Endothelial cell of hepatic sinusoid (primary cell): ENCODE measurements around the gene MRNIP.
"Not testable (repeated sequence)": the region's sequence is repeated elsewhere in the genome, so short reads cannot be mapped to it uniquely, and the experiment has no call there.

Experiments used
- in situ Hi-C: cut with HindIII; loops from 2 replicates; pipeline ENCODE4 v1.10.0; 2017; ENCODE audit warnings: low sequenced_read_pairs

Gene MRNIP

DNA sequence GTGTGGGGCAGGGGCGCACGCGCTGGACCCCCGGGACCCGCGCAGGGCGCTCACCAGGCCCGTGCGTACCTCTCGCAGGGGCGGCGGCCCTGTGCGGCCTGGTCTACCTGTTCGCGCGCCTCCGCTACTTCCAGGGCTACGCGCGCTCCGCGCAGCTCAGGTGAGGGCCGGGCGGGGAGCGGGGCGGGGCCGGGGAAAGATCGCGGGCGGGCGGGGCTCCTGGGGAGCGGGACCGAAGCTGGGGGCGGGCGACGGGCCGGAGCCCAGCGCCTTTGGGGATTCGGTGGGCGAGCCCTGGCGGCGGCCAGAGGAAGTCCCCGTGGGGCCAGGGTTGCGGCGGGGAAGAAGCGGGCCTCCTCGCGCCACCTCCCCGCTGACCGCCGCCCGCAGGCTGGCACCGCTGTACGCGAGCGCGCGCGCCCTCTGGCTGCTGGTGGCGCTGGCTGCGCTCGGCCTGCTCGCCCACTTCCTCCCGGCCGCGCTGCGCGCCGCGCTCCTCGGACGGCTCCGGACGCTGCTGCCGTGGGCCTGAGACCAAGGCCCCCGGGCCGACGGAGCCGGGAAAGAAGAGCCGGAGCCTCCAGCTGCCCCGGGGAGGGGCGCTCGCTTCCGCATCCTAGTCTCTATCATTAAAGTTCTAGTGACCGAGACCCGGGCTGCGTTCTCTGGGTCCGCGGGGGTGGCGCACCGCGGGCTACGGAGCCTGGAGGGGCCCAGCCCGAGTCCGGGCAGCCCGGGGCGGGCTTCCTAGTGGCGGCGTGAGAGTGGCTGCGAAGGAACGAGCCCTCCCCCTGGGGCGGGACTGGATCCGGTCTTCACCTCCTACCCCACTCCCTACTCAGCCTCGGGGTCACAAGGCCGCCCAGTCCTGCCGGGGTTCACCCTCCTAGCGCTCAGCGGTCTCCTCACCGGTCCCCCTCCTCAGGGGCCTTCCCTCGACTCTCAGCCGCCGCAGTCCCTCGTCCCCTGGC is 62.5 kb downstream of the MRNIP start:
- in situ Hi-C loops = no loop called here

DNA sequence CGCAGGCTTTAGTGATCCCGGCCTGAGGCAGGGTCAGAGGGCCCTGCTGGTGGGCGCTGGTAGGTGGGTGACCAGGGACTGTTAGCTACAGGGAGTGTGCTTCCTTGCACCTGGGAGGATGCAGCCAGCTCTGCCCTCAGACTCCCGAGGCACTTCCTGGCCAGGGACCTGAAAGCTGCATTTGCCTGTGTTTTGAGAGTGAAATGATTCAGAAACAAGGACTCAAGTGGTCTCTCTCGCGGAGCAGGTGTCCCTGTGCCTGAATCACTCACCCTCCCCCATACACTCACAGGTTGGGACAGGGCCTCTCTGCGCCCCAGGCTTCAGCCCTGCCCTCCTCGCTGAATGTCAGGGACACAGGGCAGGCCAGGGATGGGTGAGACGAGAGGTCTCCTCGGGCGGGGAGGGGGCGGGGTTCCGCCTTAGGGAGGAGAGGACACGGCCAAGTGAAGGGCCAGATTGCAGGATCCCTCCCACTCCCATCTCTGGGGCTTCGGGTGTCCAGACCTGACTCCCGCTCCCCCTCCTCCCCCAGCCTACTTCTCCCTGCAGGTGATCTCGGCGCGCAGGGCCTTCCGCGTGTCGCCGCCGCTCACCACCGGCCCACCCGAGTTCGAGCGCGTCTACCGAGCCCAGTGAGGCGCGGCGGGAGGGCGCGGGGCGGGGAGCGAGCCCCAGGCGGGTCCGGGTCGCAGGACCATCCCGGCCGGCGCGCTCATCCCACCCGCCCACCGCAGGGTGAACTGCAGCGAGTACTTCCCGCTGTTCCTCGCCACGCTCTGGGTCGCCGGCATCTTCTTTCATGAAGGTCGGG is 63.4 kb downstream of the MRNIP start:
- in situ Hi-C loops = no loop called here

DNA sequence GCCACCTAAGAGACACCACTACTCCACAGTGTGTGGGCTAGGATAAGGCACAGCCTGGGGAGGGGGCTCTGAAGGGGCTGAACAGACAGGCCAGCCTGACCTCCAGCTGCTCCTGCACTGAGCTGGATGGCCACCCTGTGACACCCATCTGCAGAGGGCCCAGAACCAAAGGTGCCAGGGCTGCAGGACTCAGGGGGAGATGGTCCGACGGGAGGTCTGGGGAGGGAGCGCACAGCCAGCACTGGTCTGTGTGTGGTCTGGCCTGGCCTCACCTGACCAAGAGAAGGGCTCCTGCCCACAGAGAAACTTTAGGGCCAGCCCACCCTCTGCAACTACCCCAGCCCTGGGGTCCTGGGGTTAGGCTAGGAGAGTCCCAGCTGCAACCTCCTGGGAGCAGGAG is 64.0 kb downstream of the MRNIP start:
- in situ Hi-C loops = no loop called here

DNA sequence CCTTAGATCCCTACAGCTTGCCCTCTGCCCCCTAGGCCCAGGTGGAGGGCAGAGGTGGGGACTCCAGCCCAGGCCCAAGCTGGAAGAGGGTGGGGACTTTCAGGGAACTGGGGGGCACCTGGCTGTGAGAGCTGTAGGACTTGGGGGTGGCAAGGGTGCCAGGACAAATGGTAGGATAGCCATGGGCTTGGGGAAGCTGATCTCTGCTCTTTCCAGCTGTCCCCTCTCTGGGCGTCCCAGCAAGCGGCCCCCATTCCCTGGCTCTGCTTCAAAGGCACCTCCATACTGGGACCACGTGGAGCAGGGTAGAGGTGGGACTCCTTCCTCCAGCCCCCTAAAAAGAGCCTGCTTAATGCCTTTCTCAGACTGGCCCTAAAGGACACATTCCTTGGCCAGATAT is 64.4 kb downstream of the MRNIP start:
- in situ Hi-C loops = no loop called here

DNA sequence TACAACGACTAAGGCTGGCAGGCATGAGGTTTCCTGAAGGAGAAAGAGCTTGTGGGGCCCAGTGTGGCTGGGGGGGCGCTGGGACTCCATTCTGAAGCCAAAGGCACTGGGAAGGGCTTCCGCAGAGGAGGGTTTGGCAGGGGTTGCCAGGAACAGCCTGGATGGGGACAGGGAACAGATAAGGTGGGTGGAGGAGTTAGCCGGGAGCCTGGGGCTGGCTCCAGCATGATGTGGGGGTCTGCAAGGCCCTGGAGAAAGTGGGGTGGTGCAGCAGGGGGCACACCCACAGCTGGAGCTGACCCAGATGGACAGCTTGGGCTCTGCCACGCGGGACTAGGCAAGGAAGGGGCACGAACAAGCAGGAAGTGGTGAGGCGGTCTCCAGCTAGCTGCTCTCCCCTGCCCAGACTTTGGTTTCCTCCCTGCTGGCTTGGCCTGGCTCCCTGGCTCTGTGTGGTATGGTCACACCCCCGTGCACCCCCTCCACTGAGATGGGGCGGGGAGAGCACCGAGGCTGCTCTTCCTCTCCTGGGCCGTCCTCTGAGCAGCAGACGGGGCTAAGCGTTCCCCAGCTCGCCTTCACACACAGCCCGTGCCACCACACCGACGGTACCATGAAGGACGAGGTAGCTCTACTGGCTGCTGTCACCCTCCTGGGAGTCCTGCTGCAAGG is 65.0 kb downstream of the MRNIP start, which contains the start of gene LTC4S:
LTC4S (plus strand) TSS at position 519 of the 672 bp plus-strand sequence; CDS start at position 614, 95 bp downstream.
- in situ Hi-C loops = no loop called here

DNA sequence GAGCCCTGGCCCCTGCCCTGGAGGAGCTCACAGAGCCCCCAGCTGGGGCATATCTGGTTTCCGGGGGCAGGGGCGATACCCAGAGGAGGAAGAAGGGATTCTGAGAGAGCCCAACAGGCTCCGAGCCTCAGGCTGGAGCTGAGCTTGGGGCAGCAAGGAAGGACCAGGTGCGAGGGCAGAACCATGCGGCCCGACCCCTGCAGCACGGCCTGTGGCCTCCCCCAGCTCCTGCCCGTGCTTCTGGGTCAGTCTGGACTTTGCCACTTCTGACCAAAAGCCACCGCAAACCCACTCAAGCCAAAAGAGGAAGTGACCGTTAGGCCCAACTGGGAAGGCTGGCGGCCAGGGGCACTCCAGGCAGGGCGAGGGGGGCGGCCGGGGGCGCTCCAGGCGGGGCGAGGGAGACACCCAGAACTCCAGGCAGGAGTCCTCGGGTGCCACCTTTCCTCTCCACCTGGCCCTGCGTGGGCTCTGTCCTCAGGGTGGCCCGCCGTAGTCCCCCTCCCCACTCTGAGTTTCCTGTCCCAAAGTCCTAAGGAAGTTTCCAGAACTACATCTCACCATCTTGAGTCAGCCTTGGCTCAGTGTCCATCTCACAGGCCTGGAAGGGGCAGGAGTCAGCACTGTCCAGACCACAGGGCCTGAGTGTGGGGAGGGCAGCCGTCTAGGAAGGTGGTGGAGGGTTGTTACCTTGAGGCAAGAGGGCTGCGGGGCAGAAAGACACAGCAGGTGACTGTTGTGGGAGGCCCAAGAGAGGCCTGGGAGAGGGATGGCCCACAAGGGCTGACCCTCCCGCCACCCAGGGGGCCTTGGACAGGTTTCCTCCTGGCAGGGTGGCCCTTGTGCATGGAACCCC is 65.8 kb downstream of the MRNIP start:
- in situ Hi-C loops = no loop called here

DNA sequence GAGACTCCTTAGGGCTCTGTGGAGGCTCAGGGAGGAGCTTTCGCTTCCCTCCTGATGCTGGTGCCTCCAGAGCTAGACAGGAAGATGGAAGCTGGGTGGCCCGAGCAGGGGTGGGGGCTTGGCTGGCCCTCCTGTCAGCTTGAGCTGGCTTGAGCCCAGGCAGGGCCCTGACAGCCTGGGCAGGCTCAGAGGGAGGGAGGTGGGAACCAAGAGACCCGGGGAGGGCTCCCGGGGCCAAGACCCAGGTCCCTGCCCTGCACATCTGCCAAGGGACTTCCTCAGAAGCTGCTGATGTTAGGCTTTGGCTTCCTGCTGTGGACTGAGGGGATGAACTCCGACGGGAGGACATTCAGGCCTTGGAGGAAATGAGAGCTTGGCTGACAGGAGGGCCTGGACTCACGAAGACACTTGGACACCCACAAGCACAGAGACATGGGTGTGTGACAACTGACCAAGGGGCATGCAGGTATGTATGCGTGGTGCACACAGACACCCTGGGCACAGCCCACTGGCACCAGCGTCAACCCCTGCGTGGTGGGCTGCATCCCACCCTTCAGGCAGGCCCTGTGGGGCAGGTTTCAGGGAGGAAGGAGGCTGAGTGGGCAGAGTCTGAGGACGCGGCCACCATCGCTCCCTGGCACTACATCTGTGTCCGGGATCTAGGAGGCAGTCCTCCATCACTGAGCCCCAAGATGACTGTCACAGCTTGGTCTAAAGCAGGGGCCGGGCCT is 66.6 kb downstream of the MRNIP start:
- in situ Hi-C loops = no loop called here

DNA sequence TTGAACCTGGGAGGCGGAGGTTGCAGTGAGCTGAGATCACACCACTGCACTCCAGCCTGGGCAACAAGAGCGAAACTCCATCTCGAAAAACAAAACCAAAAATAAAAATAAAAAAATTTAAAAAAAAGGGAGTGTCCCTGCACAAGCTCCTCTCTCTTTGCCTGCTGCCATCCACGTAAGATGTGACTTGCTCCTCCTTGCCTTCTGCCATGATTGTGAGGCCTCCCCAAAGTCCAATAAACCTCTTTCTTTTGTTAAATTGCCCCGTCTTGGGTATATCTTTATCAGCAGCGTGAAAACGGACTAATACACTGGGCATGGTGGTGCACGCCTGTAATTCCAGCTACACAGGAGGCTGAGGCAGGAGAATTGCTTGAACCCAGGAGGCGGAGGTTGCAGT is 69.3 kb downstream of the MRNIP start:
- in situ Hi-C loops = not testable (repeated sequence)

DNA sequence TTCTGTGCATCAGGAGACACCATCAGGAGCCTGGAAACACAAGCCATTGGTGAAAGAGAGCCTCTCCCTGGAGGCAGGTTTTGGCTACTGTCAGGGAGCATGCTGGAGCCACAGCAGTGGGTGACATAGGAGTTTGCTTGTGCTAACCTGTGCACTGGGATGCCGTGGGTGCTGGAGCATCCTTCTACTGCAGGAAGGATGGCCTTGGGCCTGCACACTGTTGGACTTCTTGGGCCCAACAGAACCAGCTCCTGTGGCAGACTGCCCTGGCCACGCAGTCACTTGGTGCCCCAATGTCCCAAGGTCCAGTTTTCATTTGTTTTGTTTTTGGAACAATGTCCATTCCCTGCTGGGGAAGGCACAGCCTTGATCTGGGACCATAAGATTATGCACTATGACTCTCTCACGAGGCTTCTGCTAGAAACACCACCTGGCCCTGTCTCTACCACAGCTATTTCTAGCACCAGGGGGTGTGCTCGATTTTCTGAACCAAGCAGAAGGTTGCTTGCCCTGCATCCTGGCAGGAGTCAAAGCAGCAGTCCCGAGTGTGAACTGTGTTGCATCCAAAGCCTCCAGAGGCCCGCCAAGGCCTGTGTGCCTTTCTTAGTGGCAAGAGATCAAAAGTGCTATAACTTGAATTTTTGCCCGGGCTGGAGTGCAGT is 70.3 kb downstream of the MRNIP start:
- in situ Hi-C loops = no loop called here
